Astrocyte (in vitro differentiated cells and primary cell): Measurements from ENCODE around the gene PLXNB2. TPM values are rescaled to one million over a fixed set of nuclear protein-coding genes. Genes with fewer than 3 reads are reported as not detected.

Experiments used
- DNase-seq: peaks from one replicate; pipeline ENCODE4 v3.0.0-alpha.2; 2010; ENCODE audit warnings: low read depth
- FAIRE-seq: peaks from 2 replicates; lab custom pipeline; 2011; peaks lifted over from hg19 to GRCh38; lab: Jason Lieb, UNC
- H2AFZ ChIP-seq: 2 replicates; pipeline ENCODE4 v1.6.0; 2012; ENCODE audit warnings: low read depth, low read length, inconsistent platforms
- H3K27ac ChIP-seq: 2 replicates; pipeline ENCODE4 v1.5.1; 2011; ENCODE audit warnings: low read depth, low read length, inconsistent platforms
- H3K27me3 ChIP-seq: 2 replicates; pipeline ENCODE4 v1.6.0; 2011; ENCODE audit warnings: low read length, inconsistent platforms; ENCODE audit not compliant: insufficient read depth
- H3K36me3 ChIP-seq: 2 replicates; pipeline ENCODE4 v1.5.1; 2011; ENCODE audit warnings: low read length, inconsistent platforms; ENCODE audit not compliant: insufficient read depth
- H3K4me1 ChIP-seq: 2 replicates; pipeline ENCODE4 v1.5.1; 2011; ENCODE audit warnings: low read length, inconsistent platforms; ENCODE audit not compliant: insufficient read depth
- H3K4me2 ChIP-seq: 2 replicates; pipeline ENCODE4 v1.6.0; 2012; ENCODE audit warnings: low read length, inconsistent platforms
- H3K4me3 ChIP-seq: 2 replicates; pipeline ENCODE4 v1.5.1; 2011; ENCODE audit warnings: low read depth, mild to moderate bottlenecking, low read length, inconsistent platforms; ENCODE audit not compliant: insufficient read depth
- H3K79me2 ChIP-seq: 2 replicates; pipeline ENCODE4 v1.6.0; 2012; ENCODE audit warnings: mild to moderate bottlenecking, low read length, inconsistent platforms; ENCODE audit not compliant: insufficient read depth
- H3K9ac ChIP-seq: 2 replicates; pipeline ENCODE4 v1.6.0; 2012; ENCODE audit warnings: mild to moderate bottlenecking, low read length, inconsistent platforms
- H3K9me3 ChIP-seq: 2 replicates; pipeline ENCODE4 v1.5.1; 2012; ENCODE audit warnings: low read depth, mild to moderate bottlenecking, low read length, inconsistent platforms; ENCODE audit not compliant: insufficient read depth
- H4K20me1 ChIP-seq: 2 replicates; pipeline ENCODE4 v1.6.0; 2012; ENCODE audit warnings: low read length, inconsistent platforms; ENCODE audit not compliant: insufficient read depth
- H3K27ac Mint-ChIP-seq: one replicate; pipeline ENCODE4 v1.8.0; 2021; ENCODE audit warnings: mild to moderate bottlenecking, mixed read lengths; ENCODE audit not compliant: unreplicated experiment
- H3K27me3 Mint-ChIP-seq: one replicate; pipeline ENCODE4 v1.8.0; 2021; ENCODE audit warnings: low read depth, mixed read lengths; ENCODE audit not compliant: unreplicated experiment
- H3K36me3 Mint-ChIP-seq: one replicate; pipeline ENCODE4 v1.8.0; 2021; ENCODE audit warnings: low read depth, mixed read lengths; ENCODE audit not compliant: unreplicated experiment
- H3K4me1 Mint-ChIP-seq: one replicate; pipeline ENCODE4 v1.8.0; 2021; ENCODE audit warnings: low read depth, mixed read lengths; ENCODE audit not compliant: unreplicated experiment
- H3K4me3 Mint-ChIP-seq: one replicate; pipeline ENCODE4 v1.8.0; 2021; ENCODE audit warnings: mild to moderate bottlenecking, moderate library complexity, mixed read lengths; ENCODE audit not compliant: unreplicated experiment
- H3K9me3 Mint-ChIP-seq: one replicate; pipeline ENCODE4 v1.8.0; 2021; ENCODE audit warnings: mild to moderate bottlenecking, mixed read lengths; ENCODE audit not compliant: unreplicated experiment
- EZH2 ChIP-seq: IDR thresholded peaks from 2 replicates; pipeline ENCODE4 v1.6.1; 2012; ENCODE audit warnings: mild to moderate bottlenecking, low read length, inconsistent platforms; ENCODE audit not compliant: insufficient read depth
- total RNA-seq: library from RNA; stranded (reverse); gene quantifications from 2 replicates; pipeline ENCODE4 v1.2.1, GENCODE V29; 2021
- TF ChIP-seq, protein P1 (sequence below): IDR thresholded peaks from 2 replicates; pipeline ENCODE4 v1.5.1; 2011; ENCODE audit warnings: low read depth, mild to moderate bottlenecking, inconsistent platforms, low read length, moderate library complexity; ENCODE audit not compliant: insufficient read depth

Gene PLXNB2
- total RNA-seq, 1 donor from 2014 or later, result 327 TPM

DNA sequence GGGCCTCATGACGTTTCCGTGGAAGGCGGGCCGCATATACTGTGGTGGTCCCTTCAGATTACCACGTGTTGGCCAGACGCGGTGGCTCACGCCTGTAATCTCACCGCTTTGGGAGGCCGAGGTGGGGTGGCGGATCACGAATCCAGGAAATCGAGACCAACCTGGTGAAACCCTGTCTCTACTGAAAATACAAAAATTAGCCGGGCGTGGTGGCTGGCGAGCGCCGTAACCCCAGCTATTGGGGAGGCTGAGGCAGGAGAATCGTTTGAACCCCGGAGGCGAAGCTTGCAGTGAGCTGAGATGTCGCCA lies 20.2 kb upstream of the PLXNB2 start:
- Mint-ChIP-seq H3K9me3 (no peaks in the 10 kb centered on the region), H3K27me3 (peaks cover 7% of the 10 kb centered on the region), H3K4me1 (peaks cover 26% of the 10 kb centered on the region), H3K36me3 (no peaks in the 10 kb centered on the region), H3K4me3 (peak overlapping the region; percentile 79), H3K27ac (peak overlapping the region; percentile 62)
- TF ChIP-seq, protein P1, sequence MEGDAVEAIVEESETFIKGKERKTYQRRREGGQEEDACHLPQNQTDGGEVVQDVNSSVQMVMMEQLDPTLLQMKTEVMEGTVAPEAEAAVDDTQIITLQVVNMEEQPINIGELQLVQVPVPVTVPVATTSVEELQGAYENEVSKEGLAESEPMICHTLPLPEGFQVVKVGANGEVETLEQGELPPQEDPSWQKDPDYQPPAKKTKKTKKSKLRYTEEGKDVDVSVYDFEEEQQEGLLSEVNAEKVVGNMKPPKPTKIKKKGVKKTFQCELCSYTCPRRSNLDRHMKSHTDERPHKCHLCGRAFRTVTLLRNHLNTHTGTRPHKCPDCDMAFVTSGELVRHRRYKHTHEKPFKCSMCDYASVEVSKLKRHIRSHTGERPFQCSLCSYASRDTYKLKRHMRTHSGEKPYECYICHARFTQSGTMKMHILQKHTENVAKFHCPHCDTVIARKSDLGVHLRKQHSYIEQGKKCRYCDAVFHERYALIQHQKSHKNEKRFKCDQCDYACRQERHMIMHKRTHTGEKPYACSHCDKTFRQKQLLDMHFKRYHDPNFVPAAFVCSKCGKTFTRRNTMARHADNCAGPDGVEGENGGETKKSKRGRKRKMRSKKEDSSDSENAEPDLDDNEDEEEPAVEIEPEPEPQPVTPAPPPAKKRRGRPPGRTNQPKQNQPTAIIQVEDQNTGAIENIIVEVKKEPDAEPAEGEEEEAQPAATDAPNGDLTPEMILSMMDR, result no peak
- no peak for TF ChIP-seq EZH2
- Histone ChIP-seq H3K4me2 (peak overlapping the region; percentile 93), H2AFZ (peak overlapping the region; percentile 97), H3K4me3 (peak overlapping the region; percentile 69), H3K27ac (peak overlapping the region; percentile 79), H4K20me1 (peaks cover 15% of the 10 kb centered on the region), H3K27me3 (no peaks in the 10 kb centered on the region), H3K4me1 (peaks cover 25% of the 10 kb centered on the region), H3K9me3 (no peaks in the 10 kb centered on the region), H3K36me3 (no peaks in the 10 kb centered on the region), H3K9ac (peak overlapping the region; percentile 87), H3K79me2 (peaks cover 14% of the 10 kb centered on the region)
- no peak for DNase-seq
- FAIRE-seq, result no peak

DNA sequence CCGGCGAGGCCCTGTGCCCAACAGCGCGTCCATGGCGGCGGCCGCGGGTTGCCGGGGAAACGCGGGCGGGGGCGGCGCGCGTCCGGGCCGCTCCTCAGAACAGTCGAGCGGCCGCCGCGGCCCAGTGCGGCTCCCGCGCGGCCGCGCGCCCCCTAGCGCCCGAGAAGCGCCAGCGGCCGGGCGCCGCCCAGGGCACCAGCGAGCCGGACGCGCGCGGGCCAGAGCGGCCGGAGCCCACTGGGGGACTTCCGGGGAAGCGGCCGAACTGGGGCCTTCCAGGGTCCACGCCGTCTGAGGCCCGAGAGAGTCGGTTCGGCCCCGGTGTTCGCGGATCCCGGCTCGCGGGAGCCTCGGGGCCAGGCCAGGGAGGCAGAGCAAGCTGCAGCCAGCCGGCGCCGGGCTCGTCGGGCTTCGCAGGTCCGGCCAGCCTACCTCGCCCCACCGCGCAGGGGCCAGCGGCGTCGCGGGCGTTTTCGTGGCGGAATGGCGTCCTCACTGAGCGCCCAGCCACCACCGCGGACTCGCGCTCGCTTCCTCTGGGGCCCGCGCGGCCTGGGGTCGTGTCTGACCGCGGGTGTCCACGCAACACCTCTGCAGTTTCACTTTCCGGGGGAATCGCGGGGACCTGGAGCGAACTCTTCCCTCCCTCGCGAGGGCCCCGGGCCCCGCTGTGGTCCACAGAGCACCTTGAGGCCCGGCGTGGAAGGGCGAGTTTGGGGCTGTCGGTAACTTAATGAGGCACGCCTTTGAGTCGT lies 19.7 kb upstream of the PLXNB2 start, which contains the start of gene DENND6B:
DENND6B (minus strand) TSS at position 57 of the 755 bp plus-strand sequence; CDS start at position 33, 24 bp downstream.
- H3K9me3 Mint-ChIP-seq, result no peaks in the 10 kb centered on the region
- no peaks in the 10 kb centered on the region for H3K27me3 ChIP-seq
- H3K36me3 Mint-ChIP-seq, result no peaks in the 10 kb centered on the region
- FAIRE-seq (no peak), DNase-seq (no peak)
- H3K4me3 ChIP-seq, result peak within 1 kb of the TSS; percentile 69
- TF ChIP-seq, protein P1, result peak; percentile 30
- no peak for TF ChIP-seq EZH2
- no peaks in the 10 kb centered on the region for H3K9me3 ChIP-seq
- H3K79me2 ChIP-seq, result peaks cover 14% of the 10 kb centered on the region
- peak within 1 kb of the TSS; percentile 93 for H3K4me2 ChIP-seq
- H3K4me1 Mint-ChIP-seq, result peaks cover 26% of the 10 kb centered on the region
- H3K4me1 ChIP-seq, result peaks cover 25% of the 10 kb centered on the region
- H2AFZ ChIP-seq, result peak within 1 kb of the TSS; percentile 97
- H3K36me3 ChIP-seq, result no peaks in the 10 kb centered on the region
- H3K27ac ChIP-seq, result peak within 1 kb of the TSS; percentile 79
- H3K27ac Mint-ChIP-seq, result peak within 1 kb of the TSS; percentile 62
- H3K9ac ChIP-seq, result peak within 1 kb of the TSS; percentile 87
- H4K20me1 ChIP-seq, result peaks cover 15% of the 10 kb centered on the region
- peaks cover 7% of the 10 kb centered on the region for H3K27me3 Mint-ChIP-seq
- peak within 1 kb of the TSS; percentile 89 for H3K4me3 Mint-ChIP-seq
